ENCODE measurements around the gene MYLK4.

The MYLK4 gene

DNA sequence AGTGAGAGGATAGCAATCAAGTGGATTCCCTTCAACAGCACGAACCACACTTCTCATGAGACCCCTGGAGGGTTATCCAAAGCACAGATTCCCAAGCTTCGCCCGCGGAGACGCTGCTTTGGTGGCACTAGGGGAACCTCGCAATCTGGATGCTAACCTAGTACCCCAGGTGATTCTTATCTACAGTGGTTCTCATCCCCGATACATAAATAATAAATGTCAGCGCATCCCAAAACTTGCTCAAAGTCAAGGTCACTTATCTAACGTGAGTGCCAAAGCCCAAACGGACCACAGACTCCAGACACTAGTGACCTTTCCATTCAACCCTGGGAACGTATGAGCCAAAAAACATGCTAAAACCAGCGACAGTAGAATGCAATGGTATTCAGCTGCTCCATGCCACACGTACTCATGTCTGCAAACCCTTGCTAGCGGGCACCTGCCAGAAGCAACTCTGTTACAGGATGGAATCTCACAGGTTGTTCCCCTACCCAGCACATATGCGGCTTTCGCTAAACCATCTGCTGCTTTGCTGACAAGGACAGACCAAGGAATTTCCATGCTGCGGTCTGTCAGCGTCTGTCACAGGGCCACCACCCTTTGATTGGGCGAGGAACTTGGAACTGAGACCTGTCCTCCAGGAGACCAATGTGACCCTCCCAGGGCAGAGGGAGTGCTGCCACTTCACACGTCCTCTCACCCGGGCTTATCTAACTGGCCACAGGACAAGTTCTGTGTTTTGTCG lies 16.8 kb downstream of the MYLK4 start:
- H3K9me3 Mint-ChIP-seq, result no peaks in the 10 kb centered on the region
- H3K36me3 Mint-ChIP-seq (ENCODE audit: low read depth), result no peaks in the 10 kb centered on the region
- TF ChIP-seq, protein P1, sequence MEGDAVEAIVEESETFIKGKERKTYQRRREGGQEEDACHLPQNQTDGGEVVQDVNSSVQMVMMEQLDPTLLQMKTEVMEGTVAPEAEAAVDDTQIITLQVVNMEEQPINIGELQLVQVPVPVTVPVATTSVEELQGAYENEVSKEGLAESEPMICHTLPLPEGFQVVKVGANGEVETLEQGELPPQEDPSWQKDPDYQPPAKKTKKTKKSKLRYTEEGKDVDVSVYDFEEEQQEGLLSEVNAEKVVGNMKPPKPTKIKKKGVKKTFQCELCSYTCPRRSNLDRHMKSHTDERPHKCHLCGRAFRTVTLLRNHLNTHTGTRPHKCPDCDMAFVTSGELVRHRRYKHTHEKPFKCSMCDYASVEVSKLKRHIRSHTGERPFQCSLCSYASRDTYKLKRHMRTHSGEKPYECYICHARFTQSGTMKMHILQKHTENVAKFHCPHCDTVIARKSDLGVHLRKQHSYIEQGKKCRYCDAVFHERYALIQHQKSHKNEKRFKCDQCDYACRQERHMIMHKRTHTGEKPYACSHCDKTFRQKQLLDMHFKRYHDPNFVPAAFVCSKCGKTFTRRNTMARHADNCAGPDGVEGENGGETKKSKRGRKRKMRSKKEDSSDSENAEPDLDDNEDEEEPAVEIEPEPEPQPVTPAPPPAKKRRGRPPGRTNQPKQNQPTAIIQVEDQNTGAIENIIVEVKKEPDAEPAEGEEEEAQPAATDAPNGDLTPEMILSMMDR (IDR thresholded peaks at IDR 0.05; ENCODE audit: unreplicated experiment in 3 of 3), result no peak
- peaks cover 44% of the 10 kb centered on the region for H3K4me1 Mint-ChIP-seq
- no peak overlapping the region for H3K27ac Mint-ChIP-seq
- H3K27me3 Mint-ChIP-seq (ENCODE audit: low read depth), result no peaks in the 10 kb centered on the region
- H3K4me3 Mint-ChIP-seq, result no peak overlapping the region

DNA sequence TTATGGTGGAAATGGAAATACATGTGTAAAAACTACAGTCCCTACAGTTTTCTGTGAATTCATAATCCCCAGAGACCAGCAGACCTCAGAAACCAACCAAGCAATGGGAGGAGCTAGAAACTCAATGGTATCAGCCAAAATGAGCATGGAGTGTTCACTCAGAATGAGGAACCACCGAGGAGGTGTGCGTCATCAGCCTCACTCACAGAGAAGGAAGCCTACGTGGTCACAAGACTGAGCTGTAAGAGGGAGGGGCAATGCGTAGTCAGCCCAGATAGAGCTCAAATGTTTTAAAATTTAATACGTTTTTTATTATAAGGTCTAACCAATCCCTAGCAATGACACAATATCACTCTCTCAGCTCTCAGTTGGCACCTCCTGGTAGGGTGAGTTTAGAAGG lies 17.4 kb downstream of the MYLK4 start:
- TF ChIP-seq, protein P1 (IDR thresholded peaks at IDR 0.05; ENCODE audit: unreplicated experiment in 3 of 3), result no peak
- Mint-ChIP-seq H3K36me3 (ENCODE audit: low read depth) (no peaks in the 10 kb centered on the region), H3K9me3 (no peaks in the 10 kb centered on the region), H3K27me3 (ENCODE audit: low read depth) (no peaks in the 10 kb centered on the region), H3K27ac (no peak overlapping the region), H3K4me3 (no peak overlapping the region), H3K4me1 (peaks cover 41% of the 10 kb centered on the region)

DNA sequence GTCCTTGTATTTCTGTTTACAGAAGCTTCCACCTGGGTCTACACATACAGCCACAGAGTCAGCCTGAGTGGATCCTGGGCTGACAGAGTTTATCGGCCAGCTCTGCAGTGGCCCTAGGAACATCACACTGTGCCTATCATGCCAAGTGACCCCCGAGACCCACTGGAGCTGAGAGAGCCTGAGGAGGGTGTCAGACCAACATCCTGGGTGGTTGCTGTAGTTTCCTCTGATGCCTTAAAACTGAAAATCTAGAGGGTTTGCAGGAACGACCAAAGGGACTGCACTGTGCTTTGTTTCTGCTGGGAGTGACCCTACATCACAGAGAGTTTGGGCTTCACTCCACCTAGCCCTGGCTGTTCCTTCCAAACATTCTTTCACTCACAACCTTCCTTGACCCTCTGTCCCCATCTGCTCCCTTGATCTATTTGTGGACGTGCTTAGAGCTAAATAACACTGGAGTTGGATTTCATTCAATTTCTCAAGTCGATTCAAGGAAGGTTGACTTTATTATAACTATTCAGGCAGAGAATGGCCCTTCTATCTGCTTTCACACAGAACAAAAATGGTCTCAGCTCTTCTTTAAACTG lies 18.1 kb downstream of the MYLK4 start:
- TF ChIP-seq, protein P1 (IDR thresholded peaks at IDR 0.05; ENCODE audit: unreplicated experiment in 3 of 3), result no peak
- no peaks in the 10 kb centered on the region for H3K36me3 Mint-ChIP-seq (ENCODE audit: low read depth)
- H3K4me1 Mint-ChIP-seq, result peaks cover 38% of the 10 kb centered on the region
- no peak overlapping the region for H3K4me3 Mint-ChIP-seq
- no peaks in the 10 kb centered on the region for H3K9me3 Mint-ChIP-seq
- H3K27ac Mint-ChIP-seq, result no peak overlapping the region
- H3K27me3 Mint-ChIP-seq (ENCODE audit: low read depth), result no peaks in the 10 kb centered on the region

DNA sequence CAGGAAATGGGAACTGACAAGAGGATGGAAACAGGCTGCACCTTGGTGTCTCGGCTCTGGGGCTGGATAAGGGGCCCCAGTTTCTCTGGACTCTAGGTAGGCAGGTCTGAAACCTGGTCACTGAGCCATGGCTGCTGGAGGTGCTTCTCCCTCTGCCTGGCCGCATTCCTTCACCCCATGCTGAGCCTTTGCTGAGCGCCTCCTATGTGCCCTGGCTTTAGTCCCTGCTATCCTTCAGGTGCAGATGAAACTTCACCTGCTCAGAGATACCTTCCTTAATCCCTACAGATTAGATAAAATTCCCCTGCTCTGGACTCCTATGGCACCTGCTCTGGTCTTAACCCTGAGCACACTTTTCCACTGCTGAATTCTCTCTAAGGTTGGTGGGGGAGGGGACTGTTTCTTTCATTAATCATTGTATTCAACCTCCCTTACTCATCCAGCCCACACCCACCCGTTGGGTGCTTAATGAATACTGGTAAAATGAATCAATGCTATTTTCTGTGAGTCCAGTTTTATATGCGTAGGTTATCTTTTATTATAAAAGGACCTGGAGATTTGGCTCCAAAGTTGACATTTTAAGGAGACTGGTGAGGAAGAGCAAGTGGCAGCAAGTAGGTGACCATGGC lies 19.3 kb downstream of the MYLK4 start:
- peaks cover 44% of the 10 kb centered on the region for H3K4me1 Mint-ChIP-seq
- peak overlapping the region in 2 of 3 experiments; percentile 46 to 64 for H3K27ac Mint-ChIP-seq
- peaks cover 5% of the 10 kb centered on the region for H3K27me3 Mint-ChIP-seq (ENCODE audit: low read depth)
- no peaks in the 10 kb centered on the region for H3K36me3 Mint-ChIP-seq (ENCODE audit: low read depth)
- no peak overlapping the region for H3K4me3 Mint-ChIP-seq
- TF ChIP-seq, protein P1 (IDR thresholded peaks at IDR 0.05; ENCODE audit: unreplicated experiment in 3 of 3), result no peak
- no peaks in the 10 kb centered on the region for H3K9me3 Mint-ChIP-seq

DNA sequence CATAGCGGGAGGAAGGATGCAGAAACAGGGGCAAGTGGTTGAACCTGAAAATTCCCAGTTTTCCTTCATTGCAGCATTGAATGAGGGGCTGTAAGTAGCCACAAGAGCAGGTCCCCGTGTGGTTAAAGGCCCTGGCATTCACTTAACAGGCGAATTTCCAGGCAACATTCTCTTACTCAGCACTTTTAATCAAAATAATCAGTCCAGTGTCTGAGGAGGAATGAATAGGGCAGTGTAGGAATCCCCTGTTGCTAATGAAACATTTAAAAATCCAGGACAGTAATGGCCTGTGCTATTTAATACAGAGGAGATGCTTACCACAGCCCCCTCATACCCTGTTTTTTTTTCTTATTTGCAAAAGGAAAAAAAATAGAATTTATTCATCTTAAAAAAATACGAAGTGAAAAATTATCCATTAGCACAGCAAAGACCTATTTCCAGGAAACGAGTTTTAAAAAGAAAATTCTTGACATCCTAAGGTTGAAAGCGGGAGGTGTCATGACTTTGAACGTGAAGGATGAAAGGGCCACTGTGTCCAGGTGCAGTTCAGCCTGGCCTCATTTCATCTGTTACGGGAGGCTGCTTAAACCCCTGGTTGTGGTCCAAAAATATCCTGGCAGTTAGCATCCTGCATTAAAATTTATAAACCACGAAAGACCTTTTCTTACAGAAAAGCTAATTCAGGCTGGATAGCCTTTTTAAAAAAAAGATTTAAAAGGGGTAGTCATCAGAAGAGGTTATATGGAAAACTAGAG lies 20.2 kb downstream of the MYLK4 start:
- peaks cover 50% of the 10 kb centered on the region for H3K4me1 Mint-ChIP-seq
- no peaks in the 10 kb centered on the region for H3K9me3 Mint-ChIP-seq
- H3K36me3 Mint-ChIP-seq (ENCODE audit: low read depth), result no peaks in the 10 kb centered on the region
- no peak overlapping the region for H3K4me3 Mint-ChIP-seq
- TF ChIP-seq, protein P1 (IDR thresholded peaks at IDR 0.05; ENCODE audit: unreplicated experiment in 3 of 3), result no peak
- peaks cover 5% of the 10 kb centered on the region for H3K27me3 Mint-ChIP-seq (ENCODE audit: low read depth)
- H3K27ac Mint-ChIP-seq, result peak overlapping the region in 2 of 3 experiments; percentile 4 to 50
